GM20000 (cell line): Measurements from ENCODE around the gene ARID4A.

Experiments
- DNase-seq: peaks from one replicate; pipeline ENCODE4 v3.0.0; 2012; ENCODE audit warnings: low spot score
- TF ChIP-seq, protein P1 (sequence below): IDR thresholded peaks from 2 replicates; pipeline ENCODE4 v1.5.1; 2012; ENCODE audit warnings: mild to moderate bottlenecking, control low read depth; ENCODE audit errors: extremely low read depth, missing control alignments

Gene ARID4A

DNA sequence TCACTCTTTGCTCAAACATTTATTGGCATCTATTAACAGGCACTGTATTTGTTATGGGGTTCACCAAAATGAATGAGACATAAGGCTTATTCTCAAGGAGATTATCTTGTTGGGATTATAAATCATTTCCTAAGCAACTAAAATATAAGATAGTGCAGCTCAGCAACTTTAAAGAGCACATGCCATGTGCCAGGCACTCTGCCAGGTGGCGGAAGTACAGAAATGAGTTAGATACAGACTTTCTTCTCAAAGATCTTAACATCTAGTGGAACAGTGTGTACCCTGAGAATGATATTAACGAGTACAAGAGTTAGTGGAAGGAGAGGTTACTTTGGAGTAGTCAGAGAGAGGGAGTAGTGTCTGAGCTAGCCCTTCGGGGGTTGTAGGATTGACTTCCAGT, 68.9 kb downstream of the ARID4A start:
- TF ChIP-seq, protein P1, sequence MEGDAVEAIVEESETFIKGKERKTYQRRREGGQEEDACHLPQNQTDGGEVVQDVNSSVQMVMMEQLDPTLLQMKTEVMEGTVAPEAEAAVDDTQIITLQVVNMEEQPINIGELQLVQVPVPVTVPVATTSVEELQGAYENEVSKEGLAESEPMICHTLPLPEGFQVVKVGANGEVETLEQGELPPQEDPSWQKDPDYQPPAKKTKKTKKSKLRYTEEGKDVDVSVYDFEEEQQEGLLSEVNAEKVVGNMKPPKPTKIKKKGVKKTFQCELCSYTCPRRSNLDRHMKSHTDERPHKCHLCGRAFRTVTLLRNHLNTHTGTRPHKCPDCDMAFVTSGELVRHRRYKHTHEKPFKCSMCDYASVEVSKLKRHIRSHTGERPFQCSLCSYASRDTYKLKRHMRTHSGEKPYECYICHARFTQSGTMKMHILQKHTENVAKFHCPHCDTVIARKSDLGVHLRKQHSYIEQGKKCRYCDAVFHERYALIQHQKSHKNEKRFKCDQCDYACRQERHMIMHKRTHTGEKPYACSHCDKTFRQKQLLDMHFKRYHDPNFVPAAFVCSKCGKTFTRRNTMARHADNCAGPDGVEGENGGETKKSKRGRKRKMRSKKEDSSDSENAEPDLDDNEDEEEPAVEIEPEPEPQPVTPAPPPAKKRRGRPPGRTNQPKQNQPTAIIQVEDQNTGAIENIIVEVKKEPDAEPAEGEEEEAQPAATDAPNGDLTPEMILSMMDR, result no peak
- no peak for DNase-seq

DNA sequence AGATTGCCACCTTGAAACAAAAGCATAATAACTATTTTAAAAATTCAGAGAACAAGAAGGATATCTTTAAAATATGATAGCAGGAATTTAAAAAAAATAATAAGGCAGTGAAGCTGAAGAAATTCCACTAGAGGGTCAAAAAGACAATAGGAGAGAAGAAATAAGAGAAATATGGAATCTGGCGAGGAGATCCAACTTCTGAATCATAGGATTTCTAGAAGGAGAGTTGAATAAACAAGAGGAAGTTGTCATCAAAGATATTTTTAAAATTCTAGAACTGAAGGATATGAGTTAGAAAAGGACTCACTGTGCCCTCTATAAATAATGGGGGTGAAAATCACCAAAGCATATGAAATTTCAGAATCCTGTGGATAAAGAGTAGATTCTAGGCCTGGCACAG, 70.6 kb downstream of the ARID4A start:
- no peak for DNase-seq
- TF ChIP-seq, protein P1, result no peak

DNA sequence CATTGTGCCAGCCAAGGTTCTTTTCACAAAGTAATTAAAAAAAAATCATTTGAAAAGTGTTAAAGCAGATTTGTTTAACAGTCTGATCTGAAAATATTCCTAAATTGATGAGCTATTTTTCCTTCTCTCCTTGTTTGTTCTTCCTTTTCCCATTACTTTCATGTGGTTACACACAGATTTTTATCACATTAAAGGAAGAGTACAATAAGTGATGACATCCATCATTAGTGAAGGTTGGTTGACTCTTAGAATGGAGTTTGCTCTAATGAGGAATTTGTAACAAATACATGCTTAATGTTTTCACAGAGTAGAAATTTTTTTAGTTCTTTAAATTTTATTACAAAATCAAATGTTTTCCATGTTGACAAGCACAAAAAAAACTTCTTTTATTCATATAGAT, 78.4 kb downstream of the ARID4A start:
- TF ChIP-seq, protein P1, result no peak
- no peak for DNase-seq

DNA sequence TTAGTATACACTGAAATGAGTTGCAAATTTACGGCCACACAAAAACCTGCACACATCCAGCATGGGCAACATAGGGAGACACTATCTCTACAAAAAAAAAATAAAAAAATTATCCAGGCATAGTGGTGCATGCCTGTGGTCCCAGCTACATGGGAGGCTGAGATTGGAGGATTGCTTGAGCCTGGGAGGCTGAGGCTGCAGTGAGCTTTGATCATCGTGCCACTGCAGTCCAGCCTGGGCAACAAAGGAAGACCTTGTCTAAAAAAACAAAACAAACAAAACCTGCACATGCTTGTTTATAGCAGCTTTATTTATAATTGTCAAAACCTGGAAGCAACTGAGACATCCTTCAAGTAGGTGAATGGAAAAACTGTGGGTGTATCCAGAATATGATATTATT, 92.5 kb downstream of the ARID4A start:
- no peak for DNase-seq
- TF ChIP-seq, protein P1, result no peak

DNA sequence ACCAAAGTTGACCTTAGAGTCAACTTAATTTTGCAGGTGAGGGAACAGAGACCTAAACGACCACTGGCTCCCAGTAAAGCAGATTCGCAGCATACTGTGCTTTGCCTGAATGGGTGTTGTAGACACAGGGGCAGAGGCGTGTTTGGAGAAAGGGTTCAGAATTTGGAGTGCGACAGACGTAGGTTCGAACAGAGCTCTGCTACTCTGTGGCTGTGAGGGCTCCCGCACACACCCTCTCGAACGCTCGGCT, 97.1 kb downstream of the ARID4A start:
- DNase-seq, result no peak
- TF ChIP-seq, protein P1, result no peak

DNA sequence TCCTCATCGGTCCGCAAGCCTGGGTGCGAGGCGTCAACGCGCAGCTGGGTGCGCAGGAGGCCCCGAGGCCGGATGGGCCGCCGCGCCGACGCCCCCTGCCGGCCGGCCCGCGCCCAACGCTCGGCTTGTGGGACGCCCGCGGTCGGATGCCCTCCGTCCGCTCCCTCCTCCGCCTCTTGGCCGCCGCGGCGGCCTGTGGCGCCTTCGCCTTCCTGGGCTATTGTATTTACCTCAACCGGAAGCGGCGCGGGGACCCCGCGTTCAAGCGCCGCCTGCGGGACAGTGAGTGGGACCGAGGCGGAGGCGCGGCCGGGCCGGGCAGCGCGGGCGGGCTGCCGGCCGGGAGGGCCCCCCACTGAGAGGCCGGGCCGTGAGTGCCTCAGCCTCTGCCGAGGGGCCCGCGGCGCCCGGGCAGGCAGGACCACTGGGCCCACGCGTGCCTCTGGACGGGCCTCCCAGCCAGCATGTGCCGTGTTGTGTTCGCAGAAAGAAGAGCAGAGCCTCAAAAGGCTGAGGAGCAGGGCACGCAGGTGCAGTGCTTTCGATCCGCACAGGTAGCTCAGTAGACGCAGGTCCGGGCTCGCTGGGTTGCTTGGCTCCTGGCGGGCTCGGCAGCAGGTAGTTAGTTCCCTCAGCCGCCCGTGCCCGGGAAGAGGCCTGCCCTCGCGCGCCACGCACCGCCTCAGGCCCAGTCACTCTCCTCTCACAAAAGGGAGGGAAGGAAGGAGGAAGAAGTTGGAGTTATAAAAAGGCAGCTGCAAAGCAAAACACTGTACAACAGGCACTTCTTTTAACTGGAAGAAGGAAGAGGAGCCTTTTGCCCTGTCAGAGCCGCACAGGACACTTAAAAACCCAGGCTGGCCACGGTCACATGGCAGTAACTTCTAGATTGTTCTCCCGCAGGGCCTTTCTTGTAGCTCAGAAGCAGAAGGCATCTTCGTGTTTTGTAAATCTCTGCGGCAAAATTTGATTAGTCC, 97.7 kb downstream of the ARID4A start, which contains the start of gene TOMM20L:
TSS of gene TOMM20L (plus strand) at position 119 of the 977 bp plus-strand sequence. CDS start at position 147, 28 bp downstream.
- DNase-seq, result peak; percentile 95
- TF ChIP-seq, protein P1, result peak; percentile 76

DNA sequence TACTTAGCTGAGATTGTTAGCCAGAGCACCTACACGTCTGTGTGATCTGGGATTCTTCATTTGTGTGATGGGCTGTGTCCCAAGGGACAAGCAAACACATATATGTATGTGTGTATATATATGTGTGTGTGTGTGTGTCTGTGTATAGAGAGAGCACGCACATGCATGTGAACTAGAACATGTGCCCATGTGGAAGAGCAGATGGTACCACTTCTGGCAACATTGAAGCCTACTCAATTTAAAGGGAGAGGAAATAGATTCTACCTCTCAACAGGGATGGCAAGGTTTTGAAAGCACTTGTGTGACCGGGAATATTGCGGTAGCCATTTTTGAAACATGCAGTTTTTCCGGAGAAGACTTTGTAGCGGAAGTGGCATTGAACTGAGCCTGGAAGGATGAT, 98.8 kb downstream of the ARID4A start:
- TF ChIP-seq, protein P1, result no peak
- DNase-seq, result no peak
